ENCODE data around the gene KIAA1755. TPM values are rescaled to one million over a fixed set of nuclear protein-coding genes. Genes with fewer than 3 reads are reported as not detected.
A peak's percentile ranks its signal among the peaks of the same experiment; 100 is the strongest.

Gene KIAA1755
- total RNA-seq, 1 experiment from 2014 or later, result 0.22 TPM

DNA sequence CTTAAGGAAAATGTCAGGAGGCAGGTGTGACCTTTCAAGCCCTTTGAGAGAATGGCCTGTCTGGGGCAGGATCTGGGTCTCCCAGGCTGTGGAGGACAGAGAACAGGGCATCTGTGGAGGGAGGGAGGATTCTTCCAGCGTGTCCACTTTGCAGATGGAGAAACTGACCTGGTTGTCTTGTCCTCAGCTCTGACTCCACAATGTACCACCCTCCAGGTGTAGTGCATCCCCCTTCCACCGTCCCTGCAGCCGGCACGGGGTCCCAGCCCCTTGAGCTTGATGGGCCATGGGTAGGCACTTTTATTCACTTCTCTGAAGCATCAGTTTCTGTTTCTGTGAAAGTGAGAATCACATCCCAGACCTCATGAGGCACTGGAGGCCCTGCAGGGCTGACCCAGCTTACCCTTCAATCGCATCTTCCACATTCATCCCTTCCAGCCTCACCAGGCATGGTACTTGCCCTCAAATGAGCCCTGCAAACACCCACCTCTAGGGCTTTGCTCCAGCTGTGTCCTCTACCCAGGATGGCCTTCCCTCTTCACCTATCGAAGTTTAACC, 90.8 kb downstream of the KIAA1755 start:
- Histone ChIP-seq H4K20me1 (ENCODE audit: insufficient read depth) (no peaks in the 10 kb centered on the region), H3K27me3 (ENCODE audit: insufficient read depth, low read depth) (no peaks in the 10 kb centered on the region), H3F3A (ENCODE audit: insufficient read depth, low read depth) (peaks cover 57% of the 10 kb centered on the region), H2AFZ (no peak overlapping the region), H3K4me3 (no peak overlapping the region), H3K36me3 (ENCODE audit: low read depth) (no peaks in the 10 kb centered on the region), H3K79me2 (ENCODE audit: low read depth) (peaks cover 9% of the 10 kb centered on the region), H3K9me2 (ENCODE audit: insufficient read depth) (no peaks in the 10 kb centered on the region), H3K4me1 (replicated peaks; ENCODE audit: insufficient read depth) (peaks cover 79% of the 10 kb centered on the region), H3K9me3 (ENCODE audit: insufficient read depth, low read depth) (no peaks in the 10 kb centered on the region), H3K27ac (peak overlapping the region; percentile 93), H3K4me2 (no peak overlapping the region)
- ChIA-PET POLR2A (ENCODE audit: unreplicated experiment) (interaction anchor here (0.6 kb wide), 1 partner anchor 15 kb away, joined by 3 read pairs; no protein-coding TSS in a partner anchor), CTCF (interaction anchor here (0.6 kb wide), 1 partner anchor 112 kb away, joined by 3 read pairs; no protein-coding TSS in a partner anchor)
- no peak for DNase-seq
- TF ChIP-seq, protein P1, sequence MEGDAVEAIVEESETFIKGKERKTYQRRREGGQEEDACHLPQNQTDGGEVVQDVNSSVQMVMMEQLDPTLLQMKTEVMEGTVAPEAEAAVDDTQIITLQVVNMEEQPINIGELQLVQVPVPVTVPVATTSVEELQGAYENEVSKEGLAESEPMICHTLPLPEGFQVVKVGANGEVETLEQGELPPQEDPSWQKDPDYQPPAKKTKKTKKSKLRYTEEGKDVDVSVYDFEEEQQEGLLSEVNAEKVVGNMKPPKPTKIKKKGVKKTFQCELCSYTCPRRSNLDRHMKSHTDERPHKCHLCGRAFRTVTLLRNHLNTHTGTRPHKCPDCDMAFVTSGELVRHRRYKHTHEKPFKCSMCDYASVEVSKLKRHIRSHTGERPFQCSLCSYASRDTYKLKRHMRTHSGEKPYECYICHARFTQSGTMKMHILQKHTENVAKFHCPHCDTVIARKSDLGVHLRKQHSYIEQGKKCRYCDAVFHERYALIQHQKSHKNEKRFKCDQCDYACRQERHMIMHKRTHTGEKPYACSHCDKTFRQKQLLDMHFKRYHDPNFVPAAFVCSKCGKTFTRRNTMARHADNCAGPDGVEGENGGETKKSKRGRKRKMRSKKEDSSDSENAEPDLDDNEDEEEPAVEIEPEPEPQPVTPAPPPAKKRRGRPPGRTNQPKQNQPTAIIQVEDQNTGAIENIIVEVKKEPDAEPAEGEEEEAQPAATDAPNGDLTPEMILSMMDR (conservative IDR thresholded peaks at IDR 0.05), result no peak
- no peak for TF ChIP-seq EZH2 (IDR thresholded peaks at IDR 0.05; ENCODE audit: low read depth)
- intact Hi-C loops (cut with micrococcal nuclease; ENCODE audit: unreplicated experiment), result loop anchor here (2.0 to 10.0 kb wide), 5 partner anchors 25 to 605 kb away; partner anchors contain the start of gene VSTM2L
- no TSS peak for BruUV-seq (replicated peaks)

DNA sequence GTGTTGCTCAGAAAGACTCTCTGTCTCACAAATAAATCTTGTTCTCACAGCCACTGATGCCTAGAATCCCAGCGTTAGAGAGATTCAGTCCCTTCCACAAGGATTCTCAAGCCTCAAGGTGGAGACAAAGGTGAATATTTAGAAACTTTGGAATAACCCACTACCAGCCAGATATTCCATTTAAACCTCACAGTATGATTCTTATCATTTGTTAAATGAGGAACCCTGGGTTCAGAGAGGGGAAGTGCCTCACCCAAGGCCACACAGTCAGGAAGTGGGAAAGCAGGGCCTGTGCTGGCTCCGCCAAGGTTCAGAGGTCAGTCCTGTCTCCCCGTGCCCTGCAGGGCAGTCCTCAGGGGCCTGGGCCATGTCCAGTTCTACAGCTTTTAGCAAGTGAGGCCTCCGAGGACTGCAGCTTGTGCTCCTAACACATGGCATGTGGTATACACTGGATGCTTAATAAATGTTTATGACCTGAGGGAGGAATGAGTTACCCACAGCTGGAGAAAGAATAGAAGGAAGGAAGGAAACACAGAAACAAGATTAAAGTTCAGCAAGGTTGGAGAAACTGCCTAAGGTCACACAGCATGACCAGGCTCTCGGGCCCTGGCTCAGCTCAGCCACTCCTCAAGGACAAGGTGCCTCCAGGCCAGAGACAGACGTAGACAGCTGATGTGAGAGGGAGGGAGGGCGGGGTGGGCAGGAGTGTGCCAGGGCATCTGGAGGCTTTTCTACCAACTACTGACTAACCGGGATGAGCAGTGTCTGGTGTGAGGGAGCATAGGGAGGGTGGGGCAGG, 91.5 kb downstream of the KIAA1755 start:
- DNase-seq, result peak in 1 of 2 experiments; percentile 23
- Histone ChIP-seq H3F3A (ENCODE audit: insufficient read depth, low read depth) (peaks cover 53% of the 10 kb centered on the region), H3K9me2 (ENCODE audit: insufficient read depth) (no peaks in the 10 kb centered on the region), H2AFZ (no peak overlapping the region), H3K27me3 (ENCODE audit: insufficient read depth, low read depth) (no peaks in the 10 kb centered on the region), H3K9me3 (ENCODE audit: insufficient read depth, low read depth) (no peaks in the 10 kb centered on the region), H3K36me3 (ENCODE audit: low read depth) (peaks cover 4% of the 10 kb centered on the region; the same call in 1 of the 2 replicates), H3K4me1 (replicated peaks; ENCODE audit: insufficient read depth) (peaks cover 72% of the 10 kb centered on the region), H3K4me3 (no peak overlapping the region), H3K27ac (peak overlapping the region; percentile 93), H3K79me2 (ENCODE audit: low read depth) (peaks cover 16% of the 10 kb centered on the region), H4K20me1 (ENCODE audit: insufficient read depth) (peaks cover 7% of the 10 kb centered on the region), H3K4me2 (peak overlapping the region; percentile 47)
- POLR2A ChIA-PET (ENCODE audit: unreplicated experiment), result no interaction called here
- TF ChIP-seq, protein P1 (conservative IDR thresholded peaks at IDR 0.05), result no peak
- TF ChIP-seq EZH2 (IDR thresholded peaks at IDR 0.05; ENCODE audit: low read depth), result no peak
- BruUV-seq (replicated peaks), result no TSS peak
- intact Hi-C loops (cut with micrococcal nuclease; ENCODE audit: unreplicated experiment), result loop anchor here (1.0 to 10.0 kb wide), 7 partner anchors 15 to 604 kb away; partner anchors contain the start of gene VSTM2L
- CTCF ChIA-PET, result no interaction called here

DNA sequence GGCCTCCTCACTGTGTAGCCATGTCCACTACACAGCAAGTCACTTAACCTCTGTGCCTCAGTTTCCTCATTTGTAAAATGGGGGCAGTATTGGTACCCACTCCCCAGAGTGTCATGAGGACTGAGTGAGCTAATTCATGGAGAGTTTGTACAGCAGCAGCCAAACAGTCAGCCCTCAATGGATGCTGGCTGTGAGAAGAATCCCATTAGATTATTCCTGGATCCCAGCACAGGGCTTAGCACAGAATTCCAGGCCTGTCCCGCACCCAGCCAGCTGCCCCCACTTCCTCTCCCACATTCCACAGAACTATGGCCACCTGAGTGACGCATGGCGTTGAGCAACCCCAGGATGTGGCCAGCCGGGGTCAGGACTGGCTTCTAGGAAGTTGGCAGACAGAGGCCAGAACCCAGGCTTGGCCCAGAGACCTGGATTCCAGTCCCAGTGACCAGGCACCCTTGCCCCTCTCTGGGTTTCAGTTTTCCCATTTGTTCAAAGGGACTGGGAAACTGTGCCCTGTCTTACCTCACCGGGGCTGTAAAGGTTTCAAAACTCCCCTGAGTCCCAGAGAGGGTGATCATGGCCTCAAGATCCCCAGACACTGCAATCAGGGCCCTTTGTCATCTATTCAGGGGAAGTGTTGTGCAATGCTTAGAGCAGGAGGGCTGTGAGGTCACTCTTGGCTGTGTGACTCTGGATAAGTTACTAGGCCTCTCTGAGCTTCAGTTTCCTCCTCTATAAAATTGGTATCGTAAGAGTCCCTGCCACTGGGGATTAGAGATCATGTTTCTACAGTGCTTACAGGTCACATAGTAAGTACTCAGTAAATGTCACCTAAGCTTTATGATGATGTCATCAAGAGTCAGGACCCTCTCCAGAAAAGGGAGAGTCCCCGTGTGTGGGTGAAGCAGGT, 92.4 kb downstream of the KIAA1755 start:
- CTCF ChIA-PET, result interaction anchor here (0.6 to 1.5 kb wide), 4 partner anchors 20 to 633 kb away, joined by 4 to 11 read pairs (median 4); no protein-coding TSS in a partner anchor
- intact Hi-C loops (cut with micrococcal nuclease; ENCODE audit: unreplicated experiment), result loop anchor here (1.0 to 10.0 kb wide), 7 partner anchors 16 to 603 kb away; partner anchors contain the start of gene VSTM2L

More for the DNA sequence above, 92.4 kb downstream of the KIAA1755 start:
- BruUV-seq (replicated peaks), result TSS peak; percentile 80
- Histone ChIP-seq H4K20me1 (ENCODE audit: insufficient read depth) (peaks cover 16% of the 10 kb centered on the region), H3K79me2 (ENCODE audit: low read depth) (peaks cover 25% of the 10 kb centered on the region), H3K9me2 (ENCODE audit: insufficient read depth) (no peaks in the 10 kb centered on the region), H2AFZ (no peak overlapping the region), H3F3A (ENCODE audit: insufficient read depth, low read depth) (peaks cover 53% of the 10 kb centered on the region), H3K4me1 (replicated peaks; ENCODE audit: insufficient read depth) (peaks cover 69% of the 10 kb centered on the region), H3K36me3 (ENCODE audit: low read depth) (peaks cover 12% of the 10 kb centered on the region; the same call in 1 of the 2 replicates), H3K4me3 (no peak overlapping the region), H3K4me2 (peak overlapping the region; percentile 47), H3K9me3 (ENCODE audit: insufficient read depth, low read depth) (no peaks in the 10 kb centered on the region), H3K27ac (peak overlapping the region; percentile 93), H3K27me3 (ENCODE audit: insufficient read depth, low read depth) (no peaks in the 10 kb centered on the region)
- peak; percentile 90 to 95 for DNase-seq
- POLR2A ChIA-PET (ENCODE audit: unreplicated experiment), result interaction anchor here (0.6 kb wide), 1 partner anchor 105 kb away, joined by 10 read pairs; no protein-coding TSS in a partner anchor
- TF ChIP-seq EZH2 (IDR thresholded peaks at IDR 0.05; ENCODE audit: low read depth), result no peak
- TF ChIP-seq, protein P1 (conservative IDR thresholded peaks at IDR 0.05), result no peak

Measured in PC-9 (cell line).